Ishikawa (cell line): Measurements from ENCODE around the gene PKN2.

Experiments
- CEBPB ChIP-seq: IDR thresholded peaks from 2 replicates; pipeline ENCODE4 v1.6.1; 2012
- CREB1 ChIP-seq: IDR thresholded peaks from 2 replicates; pipeline ENCODE4 v1.6.1; 2012; ENCODE audit warnings: low read depth
- EGR1 ChIP-seq: IDR thresholded peaks from 2 replicates; pipeline ENCODE4 v1.6.1; 2012
- EP300 ChIP-seq: IDR thresholded peaks from 2 replicates; pipeline ENCODE4 v1.6.1; 2012; ENCODE audit warnings: borderline replicate concordance
- FOXM1 ChIP-seq: IDR thresholded peaks from 2 replicates; pipeline ENCODE4 v1.6.1; 2012; ENCODE audit warnings: low read depth, borderline replicate concordance
- NFIC ChIP-seq: IDR thresholded peaks from 2 replicates; pipeline ENCODE4 v1.6.1; 2012
- RAD21 ChIP-seq: IDR thresholded peaks from 2 replicates; pipeline ENCODE4 v1.6.1; 2012; ENCODE audit warnings: low read depth
- TAF1 ChIP-seq: IDR thresholded peaks from 2 replicates; pipeline ENCODE4 v1.6.1; 2012; ENCODE audit warnings: low read depth, mild to moderate bottlenecking
- TCF12 ChIP-seq: IDR thresholded peaks from 2 replicates; pipeline ENCODE4 v1.6.1; 2012; ENCODE audit warnings: low read depth
- YY1 ChIP-seq: IDR thresholded peaks from 2 replicates; pipeline ENCODE4 v1.6.1; 2012; ENCODE audit warnings: low read depth
- ZBTB7A ChIP-seq: IDR thresholded peaks from 2 replicates; pipeline ENCODE4 v1.6.1; 2012; ENCODE audit warnings: low read depth
- TF ChIP-seq, protein P1 (sequence below): IDR thresholded peaks from 2 replicates; pipeline ENCODE4 v1.6.1; 2012
- TF ChIP-seq, protein P2 (sequence below): IDR thresholded peaks from 2 replicates; pipeline ENCODE4 v1.6.1; 2012; ENCODE audit warnings: low read depth, mild to moderate bottlenecking
- TF ChIP-seq, protein P3 (sequence below): IDR thresholded peaks from 2 replicates; pipeline ENCODE4 v1.6.1; 2012

DNA sequence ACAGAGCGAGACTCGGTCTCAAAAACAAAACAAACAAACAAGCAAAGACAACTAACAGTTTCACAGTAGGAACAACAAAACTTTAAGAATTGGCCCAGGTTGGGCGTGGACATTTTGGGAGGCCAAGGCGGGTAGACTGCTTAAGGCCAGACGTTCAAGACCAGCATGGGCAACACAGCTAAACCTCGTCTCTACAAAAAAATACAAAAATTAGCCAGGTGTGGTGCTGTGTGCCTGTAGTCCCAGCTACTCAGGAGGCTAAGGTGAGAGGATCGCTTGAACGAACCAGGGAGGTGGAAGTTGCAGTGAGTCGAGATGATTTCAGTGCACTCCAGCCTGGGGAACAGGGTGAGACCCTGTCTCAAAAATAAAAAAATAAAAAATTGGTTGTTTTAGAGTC is 193.8 kb downstream of the PKN2 start:
- TF ChIP-seq EP300 (no peak), TAF1 (no peak), RAD21 (no peak), YY1 (no peak), FOXM1 (no peak), CEBPB (no peak), CREB1 (no peak), ZBTB7A (no peak), TCF12 (no peak), NFIC (no peak), EGR1 (no peak)
- TF ChIP-seq, protein P1, sequence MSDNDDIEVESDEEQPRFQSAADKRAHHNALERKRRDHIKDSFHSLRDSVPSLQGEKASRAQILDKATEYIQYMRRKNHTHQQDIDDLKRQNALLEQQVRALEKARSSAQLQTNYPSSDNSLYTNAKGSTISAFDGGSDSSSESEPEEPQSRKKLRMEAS = no peak
- TF ChIP-seq, protein P2, sequence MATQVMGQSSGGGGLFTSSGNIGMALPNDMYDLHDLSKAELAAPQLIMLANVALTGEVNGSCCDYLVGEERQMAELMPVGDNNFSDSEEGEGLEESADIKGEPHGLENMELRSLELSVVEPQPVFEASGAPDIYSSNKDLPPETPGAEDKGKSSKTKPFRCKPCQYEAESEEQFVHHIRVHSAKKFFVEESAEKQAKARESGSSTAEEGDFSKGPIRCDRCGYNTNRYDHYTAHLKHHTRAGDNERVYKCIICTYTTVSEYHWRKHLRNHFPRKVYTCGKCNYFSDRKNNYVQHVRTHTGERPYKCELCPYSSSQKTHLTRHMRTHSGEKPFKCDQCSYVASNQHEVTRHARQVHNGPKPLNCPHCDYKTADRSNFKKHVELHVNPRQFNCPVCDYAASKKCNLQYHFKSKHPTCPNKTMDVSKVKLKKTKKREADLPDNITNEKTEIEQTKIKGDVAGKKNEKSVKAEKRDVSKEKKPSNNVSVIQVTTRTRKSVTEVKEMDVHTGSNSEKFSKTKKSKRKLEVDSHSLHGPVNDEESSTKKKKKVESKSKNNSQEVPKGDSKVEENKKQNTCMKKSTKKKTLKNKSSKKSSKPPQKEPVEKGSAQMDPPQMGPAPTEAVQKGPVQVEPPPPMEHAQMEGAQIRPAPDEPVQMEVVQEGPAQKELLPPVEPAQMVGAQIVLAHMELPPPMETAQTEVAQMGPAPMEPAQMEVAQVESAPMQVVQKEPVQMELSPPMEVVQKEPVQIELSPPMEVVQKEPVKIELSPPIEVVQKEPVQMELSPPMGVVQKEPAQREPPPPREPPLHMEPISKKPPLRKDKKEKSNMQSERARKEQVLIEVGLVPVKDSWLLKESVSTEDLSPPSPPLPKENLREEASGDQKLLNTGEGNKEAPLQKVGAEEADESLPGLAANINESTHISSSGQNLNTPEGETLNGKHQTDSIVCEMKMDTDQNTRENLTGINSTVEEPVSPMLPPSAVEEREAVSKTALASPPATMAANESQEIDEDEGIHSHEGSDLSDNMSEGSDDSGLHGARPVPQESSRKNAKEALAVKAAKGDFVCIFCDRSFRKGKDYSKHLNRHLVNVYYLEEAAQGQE = no peak
- TF ChIP-seq, protein P3, sequence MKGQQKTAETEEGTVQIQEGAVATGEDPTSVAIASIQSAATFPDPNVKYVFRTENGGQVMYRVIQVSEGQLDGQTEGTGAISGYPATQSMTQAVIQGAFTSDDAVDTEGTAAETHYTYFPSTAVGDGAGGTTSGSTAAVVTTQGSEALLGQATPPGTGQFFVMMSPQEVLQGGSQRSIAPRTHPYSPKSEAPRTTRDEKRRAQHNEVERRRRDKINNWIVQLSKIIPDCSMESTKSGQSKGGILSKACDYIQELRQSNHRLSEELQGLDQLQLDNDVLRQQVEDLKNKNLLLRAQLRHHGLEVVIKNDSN = no peak
